NCI-H2029 (cell line): ENCODE results near the gene GSTCD.
"Not testable (repeated sequence)": the region's sequence is repeated elsewhere in the genome, so short reads cannot be mapped to it uniquely, and the experiment has no call there.

ENCODE experiments used
- DNase-seq: peaks from one replicate; lab custom pipeline; 2025; lab: John Stamatoyannopoulos, UW

Gene GSTCD, protein sequence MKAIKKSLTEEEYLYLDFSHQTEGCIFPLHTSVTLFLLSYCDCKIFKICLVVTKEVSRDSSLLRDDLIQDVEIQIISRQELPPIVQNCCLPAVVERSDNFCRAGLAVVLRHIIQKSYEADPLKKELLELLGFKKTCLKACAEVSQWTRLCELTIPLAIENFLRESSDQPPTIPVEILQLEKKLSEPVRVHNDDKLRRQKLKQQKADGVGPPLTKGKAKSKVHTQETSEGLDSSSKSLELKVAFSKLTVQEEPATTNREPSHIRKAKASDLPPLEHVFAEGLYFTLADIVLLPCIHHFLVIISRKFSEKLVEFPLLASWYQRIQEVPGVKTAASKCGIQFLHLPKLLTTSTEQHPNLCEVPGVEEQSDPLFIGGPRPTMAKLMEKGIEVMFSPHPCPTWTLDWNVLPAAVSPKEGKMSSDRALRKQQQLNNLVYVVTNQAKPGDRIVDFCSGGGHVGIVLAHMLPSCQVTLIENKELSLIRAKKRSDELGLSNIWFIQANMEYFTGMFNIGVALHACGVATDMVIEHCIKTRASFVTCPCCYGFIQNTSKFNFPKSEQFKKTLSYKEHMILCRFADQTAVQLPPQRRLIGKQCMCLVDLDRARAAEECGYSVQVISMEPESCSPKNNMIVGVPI

DNA sequence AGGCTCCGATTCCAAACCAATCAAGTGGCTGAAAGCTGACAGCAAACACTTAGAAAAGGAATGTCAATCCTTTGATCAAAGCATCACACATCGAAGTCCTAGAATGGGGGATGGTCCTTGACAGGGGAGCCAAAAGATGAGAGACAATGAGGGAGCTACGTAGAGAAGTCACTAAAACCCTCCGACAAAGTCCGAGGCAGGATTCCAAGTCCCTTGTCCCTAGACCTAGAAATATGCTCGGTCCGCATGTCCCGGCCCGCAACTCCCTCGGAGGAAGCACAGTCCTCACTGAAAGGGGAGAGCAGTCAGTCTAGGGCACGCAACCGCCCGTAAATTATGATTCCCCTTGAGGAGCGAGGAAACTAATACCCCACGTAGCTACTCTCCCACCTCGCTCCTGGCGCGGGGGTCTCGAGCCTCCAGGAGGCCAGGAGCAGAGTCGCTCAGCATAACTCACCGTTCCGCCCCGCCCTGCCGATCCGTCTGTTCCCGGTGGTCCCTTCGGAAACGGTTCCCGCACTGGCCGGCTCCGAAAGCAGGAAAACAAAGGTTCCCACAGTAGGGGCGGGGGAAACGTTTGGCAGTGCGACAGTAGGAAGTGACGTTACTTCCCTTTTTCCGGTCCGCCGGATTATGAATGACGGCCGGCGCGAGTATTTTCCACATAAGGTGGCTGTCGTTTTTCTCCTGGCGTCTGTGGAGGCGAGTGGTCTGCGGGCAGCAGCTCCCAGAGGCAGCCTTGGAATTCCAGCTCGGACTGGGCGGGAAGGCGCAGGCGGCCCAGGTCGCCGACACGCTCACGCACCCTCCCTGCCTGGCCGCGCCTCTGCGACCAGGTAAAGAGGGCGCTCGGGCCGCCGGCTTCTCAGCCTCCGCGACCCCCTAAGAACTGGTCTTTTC is at the start of gene GSTCD, which contains the start of gene INTS12:
Gene GSTCD (plus strand): TSS at position 604 of the 900 bp plus-strand sequence. CDS start 8,830 bp downstream, outside the sequence.
Gene INTS12 (minus strand): TSS at position 509 of the 900 bp plus-strand sequence. CDS start 8,684 bp downstream, outside the sequence.
- peak; percentile 92 for DNase-seq

DNA sequence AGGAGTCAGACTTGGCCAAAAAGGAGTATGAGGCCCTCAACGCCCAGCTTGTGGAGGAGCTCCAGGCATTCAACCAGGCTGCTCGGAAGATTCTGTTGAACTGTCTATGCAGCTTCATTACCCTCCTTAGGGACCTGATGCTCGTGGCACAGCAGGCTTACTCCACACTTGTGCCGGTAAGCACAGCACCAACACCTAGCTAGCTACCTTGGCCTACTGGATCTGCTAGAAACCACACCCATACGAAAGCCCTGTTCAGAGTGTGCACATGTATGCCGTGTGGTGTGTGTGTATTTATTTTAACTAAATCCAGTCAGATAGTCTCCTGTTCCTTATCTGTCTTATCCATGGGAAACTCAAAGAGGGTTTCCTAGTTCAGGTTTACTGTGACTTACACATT is 49.4 kb upstream of the GSTCD start:
- DNase-seq = no peak

DNA sequence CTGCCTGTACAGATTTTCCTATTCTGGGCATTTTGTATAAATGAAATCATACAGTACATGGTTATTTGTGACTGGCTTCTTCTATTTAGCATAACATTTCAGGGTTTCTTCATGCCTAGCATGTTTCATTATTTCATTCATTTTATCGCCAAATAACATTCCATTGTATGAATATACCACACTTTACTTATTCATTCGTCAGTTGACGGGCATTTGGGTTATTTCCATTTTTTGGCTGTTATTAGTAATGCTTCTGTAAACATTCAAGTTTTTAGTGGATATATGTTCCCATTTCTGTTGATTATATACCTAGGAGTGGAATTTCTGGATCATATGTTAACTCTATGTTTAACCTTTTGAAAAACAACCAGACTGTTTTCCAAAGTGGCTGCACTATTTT is 47.6 kb upstream of the GSTCD start:
- no peak for DNase-seq

DNA sequence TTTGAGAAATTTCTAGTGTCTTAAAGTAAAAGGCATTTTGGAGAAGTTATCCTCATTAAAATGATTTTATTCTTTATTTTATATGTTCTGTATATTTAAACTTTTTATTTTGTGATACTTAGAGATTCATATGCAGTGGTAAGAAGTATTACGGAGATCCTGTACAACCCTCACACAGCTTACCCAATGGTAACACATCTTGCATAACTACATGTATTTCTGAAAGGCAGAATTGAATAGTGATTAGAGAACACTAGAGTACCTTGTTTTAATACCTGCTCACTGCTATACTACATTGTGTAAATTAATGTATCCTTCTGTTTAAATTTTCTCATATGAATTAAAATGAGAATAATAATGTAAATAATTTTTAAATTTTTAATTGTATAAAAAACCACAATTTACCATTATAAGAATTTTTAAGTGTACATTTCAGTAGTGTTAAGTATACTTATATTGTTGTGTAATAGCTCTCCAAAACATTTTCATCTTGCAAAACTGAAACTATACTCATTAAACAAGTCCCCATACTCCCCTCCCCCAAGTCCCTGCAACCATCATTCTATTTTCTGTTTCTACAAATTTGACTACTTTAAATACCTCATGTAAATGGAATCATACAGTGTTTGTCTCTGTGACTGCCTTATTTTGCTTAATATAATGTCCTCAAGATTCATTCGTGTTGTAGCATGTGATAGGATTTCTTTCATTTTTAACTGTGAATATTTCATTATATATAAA is 45.5 kb upstream of the GSTCD start:
- DNase-seq = no peak

DNA sequence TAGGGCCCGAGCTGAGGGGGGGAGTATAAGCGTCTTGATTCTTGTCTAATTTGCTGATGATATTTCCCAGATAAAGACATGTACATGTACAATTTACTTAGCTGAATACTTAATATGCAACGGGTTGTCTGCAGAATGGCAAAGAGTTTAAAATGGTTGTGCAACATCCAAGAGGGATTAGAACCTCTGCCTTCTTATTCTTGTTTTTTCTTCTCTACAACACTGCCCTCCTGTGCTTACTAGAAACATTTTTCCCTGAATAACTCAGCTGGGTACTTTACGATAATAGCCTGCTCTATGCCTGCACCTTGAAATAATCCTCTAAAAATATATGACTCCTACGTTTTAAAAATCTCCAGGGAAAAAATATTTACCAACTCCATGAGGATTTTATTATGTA is 41.9 kb upstream of the GSTCD start:
- DNase-seq = no peak

DNA sequence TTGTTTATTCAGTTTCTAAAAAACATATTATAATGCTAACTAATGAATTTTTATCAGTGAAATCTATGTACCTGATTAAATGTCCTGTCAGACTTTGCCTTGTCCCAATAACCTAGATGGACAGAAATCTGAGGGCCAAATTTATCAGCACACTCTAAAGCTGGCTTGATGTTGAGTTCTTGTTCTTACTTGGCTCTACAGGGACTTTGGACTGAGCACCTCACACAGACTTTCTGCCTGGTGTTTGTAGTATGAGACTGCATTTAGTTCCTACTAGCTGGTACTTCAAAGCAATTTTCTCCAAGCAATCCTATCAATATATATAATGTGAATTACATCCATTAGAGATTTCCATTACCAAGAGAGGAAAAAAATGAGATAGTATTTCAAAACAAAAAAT is 37.9 kb upstream of the GSTCD start:
- DNase-seq = no peak

DNA sequence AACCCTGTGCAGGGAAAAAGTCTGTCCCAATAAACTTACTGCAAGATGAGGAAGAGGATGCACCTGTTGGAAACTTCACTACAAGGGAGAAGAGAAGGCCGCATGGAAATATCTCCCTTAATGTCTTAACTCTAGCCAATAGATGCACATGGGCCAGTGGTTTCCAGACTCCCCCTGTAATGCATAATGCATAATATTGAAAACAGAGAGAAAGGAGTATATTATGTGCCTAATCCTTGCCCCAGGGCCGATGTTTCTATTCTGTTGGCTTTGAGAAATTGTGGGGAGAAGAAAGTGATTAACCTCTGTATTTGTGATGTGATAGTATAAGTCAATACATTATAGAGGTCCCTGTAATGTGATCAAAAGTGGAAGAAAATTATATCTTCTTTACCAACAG is 37.3 kb upstream of the GSTCD start:
- no peak for DNase-seq

DNA sequence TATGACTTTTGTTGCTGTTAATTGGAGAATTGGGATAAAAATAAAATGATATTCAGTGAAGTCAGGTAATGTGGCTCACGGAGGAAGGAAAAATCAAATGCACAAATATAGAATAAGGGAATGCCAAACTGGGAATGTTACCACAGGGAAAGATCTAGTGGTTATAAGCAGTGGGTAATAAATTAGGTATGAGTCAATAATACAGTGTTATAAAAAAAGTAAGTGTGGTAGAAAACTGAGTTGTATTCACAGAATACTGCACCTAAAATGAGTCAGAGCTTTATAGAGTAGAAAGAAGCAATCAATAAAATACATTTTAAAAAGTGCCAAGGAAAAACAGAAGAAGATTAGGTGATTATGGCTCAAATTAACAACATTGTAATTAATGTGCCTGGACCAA is 34.6 kb upstream of the GSTCD start:
- no peak for DNase-seq

DNA sequence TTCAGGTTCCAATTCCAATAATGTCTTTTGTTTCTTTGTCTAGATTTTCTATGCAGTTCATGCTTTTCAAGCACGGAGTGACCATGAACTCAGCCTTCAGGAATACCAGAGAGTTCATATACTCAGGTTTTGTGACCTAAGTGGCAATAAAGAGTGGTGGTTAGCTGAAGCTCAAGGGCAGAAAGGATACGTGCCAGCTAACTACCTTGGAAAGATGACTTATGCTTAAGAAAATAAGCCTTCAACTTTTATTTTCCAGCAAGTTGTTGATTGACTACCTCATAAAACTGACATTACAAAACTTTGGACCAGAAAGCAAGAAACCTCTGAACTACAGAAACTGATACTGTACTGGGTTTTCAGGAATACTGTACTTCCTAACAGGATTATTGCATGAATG is 30.9 kb upstream of the GSTCD start:
- no peak for DNase-seq

DNA sequence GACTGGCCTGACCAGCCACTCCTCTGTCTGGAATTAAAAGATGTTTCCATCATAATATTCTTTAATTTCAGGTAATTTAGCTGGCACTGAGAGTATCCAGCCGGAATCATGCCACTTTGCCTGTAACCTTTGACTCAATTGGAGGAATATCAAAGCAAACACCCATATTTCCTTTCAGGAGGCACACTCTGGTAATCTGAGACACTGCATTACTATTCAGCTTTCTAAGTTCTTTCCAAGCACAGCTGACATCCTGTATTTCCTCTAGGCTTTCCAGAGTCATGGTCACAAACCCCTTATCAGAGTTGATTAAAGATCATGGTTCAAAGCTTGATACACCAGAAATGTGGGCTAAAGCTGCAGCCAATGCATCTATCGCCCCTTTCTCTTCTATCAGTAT is 29.4 kb upstream of the GSTCD start:
- DNase-seq = peak; percentile 46

DNA sequence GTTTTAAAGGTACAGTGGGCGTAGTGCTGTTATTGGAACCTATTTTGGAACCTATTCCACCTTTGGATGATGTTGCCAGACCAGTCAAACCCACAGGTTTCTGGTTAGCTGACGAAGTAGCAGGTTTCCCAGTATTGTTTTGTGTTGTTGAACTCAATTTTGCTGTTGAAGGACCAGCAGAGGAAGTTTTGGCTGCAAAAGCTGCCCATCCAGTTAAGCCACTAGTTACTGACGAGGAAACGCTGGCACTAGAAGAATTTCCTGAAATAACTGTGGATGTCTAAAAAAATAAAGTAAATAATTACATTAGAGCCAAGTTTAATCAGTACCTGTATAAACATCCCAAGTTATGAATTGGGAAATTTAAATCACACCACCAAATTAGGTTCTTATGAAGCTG is 25.5 kb upstream of the GSTCD start:
- peak; percentile 61 for DNase-seq

DNA sequence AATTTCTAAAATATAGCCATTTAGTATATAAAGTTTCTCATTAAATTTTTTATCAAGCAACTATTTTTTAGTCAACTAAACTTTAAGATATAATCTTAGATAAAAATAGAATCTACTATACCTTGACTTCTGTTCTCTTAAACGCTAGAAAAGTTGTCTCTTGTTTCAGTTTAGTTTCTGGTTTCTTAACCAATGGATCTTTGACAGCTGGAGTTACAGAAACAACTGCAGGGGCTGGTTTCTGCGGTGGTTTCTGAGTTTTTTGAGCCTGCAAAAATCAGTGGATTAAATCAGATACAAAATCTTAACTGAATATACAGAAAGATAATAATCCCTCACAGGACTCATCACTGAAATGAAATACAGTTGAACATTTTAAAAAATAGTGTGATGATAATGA is 22.0 kb upstream of the GSTCD start:
- no peak for DNase-seq

DNA sequence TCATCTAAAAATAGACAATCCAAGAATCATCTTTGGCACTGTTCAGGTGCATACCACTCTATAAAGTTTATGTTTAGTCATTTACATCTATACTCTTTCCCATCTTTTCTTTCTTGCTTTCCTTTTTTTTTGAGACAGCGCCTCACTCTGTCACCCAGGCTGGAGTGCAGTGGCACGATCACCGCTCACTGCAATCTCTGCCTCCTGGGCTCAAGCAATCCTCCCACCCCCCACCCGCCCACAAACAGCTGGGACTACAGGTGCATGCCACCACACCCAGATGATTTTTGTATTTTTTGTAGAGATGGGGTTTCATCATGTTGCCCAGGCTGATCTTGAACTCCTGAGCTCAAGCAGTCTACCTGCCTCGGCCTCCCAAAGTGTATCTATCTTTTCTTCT is 13.8 kb upstream of the GSTCD start:
- not testable (repeated sequence) for DNase-seq

DNA sequence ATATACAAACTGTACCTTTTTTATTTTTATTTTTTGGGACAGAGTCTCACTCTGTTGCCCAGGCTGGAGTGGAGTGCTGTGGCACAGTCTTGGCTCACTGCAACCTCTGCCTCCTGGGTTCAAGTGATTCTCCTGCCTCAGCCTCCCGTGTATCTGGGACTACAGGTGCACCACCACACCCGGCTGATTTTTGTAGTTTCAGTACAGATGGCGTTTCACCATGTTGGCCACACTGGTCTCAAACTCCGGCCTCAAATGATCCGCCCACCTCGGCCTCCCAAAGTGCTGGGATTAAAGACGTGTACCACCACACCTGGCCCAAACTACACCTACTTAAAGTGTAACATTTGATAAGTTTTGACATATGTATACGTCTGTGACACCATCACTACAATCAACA is 12.8 kb upstream of the GSTCD start:
- not testable (repeated sequence) for DNase-seq

DNA sequence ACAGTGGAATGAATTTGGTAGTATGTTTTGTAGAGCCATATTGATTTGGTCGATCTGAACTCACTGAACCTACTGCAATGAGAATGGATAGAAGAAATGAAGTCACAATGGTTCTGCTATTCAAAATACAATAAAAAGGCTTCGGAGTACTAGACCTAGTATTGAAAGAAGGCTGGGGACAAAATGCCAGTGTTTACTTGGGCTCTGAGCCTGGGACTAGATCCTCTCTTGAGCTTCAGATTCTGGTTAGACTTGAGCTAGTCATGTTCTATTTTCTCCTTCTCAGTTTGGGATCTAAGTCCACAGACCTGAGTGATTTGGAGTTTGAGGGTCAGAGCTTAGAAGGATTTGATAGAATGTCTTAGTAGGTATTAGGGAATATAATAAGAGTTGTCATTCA is 10.0 kb upstream of the GSTCD start:
- peak; percentile 49 for DNase-seq

DNA sequence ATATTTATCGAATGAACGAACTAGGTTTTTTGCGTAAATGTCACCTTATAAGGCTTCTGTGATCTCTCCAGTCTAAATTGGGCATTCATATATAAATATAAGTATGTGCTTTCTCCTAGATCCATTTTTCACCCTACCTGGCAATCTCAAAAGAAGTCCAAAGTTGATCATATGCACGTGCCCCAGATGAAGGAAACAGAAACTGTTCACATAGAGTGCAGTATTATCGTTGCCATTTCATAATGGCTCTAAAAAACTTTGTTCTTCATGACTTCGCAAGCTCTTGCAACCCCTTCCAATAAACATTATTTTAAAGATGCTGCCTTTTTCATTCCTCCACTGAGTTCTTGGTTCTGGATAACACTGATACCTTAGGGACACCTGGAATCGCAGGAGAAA is 803 bp upstream of the GSTCD start:
- DNase-seq = no peak

DNA sequence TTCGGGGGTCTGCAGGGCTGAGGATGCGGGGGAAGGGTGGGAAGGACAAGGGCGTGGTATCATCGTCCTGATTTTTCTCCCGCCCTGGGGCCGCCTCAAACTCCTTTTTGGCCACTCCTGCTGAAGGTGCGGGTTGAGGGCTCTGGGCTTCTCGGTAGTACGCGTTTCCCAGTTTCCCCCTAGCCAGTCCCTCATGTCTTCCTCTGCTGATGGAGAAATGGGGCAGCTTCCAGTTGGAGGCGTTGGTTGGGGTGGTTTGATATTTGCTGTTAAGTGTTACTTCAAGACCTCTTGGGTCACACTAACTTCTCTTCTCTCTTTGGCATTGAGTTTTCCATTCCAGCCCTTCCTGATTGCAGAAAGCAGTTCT is 482 bp downstream of the GSTCD start:
- no peak for DNase-seq

DNA sequence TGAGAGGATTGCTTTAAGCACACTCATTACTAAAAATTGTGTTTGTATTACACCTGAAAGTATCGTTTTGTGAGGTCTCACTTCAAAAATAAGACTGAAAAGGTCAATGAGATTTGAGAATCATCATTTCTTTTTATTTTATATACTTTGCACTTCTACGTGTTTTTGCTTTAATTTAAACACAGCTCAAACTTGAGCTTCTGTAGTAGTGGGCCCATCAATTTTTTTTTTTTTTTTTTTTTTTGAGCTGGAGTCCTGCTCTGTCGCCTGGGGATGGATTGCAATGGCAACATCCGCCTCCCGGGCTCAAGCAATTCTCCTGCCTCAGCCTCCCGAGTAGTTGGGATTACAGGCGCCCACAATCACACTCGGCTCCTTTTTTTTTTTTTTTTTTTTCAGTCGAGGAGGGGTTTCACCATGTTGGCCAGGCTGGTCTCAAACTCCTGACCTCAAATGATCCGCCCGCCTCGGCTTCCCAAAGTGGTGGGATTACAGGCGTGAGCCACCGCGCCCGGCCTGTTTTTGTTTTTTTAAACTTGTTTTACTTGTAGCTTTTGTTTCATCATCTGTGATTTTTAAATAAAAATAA is 1.5 kb downstream of the GSTCD start:
- no peak for DNase-seq

DNA sequence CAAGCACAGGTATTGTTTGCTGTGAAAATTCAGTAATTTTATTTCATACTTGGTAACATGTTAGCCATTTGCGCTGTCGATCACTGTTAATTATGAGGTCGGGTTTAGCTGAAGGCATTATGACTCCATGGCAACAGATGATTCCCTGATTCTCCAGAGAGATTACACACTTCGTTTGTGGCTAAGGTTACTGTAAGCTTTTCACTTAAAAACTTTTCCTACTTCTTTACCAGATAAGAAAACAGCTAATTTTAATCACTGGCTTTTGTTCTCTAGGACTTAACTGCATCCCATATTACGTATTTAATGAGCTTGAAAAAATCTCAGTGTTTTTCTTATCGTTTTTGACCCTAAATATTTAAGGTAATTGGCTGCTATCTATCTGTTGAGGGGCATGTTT is 2.1 kb downstream of the GSTCD start:
- no peak for DNase-seq

DNA sequence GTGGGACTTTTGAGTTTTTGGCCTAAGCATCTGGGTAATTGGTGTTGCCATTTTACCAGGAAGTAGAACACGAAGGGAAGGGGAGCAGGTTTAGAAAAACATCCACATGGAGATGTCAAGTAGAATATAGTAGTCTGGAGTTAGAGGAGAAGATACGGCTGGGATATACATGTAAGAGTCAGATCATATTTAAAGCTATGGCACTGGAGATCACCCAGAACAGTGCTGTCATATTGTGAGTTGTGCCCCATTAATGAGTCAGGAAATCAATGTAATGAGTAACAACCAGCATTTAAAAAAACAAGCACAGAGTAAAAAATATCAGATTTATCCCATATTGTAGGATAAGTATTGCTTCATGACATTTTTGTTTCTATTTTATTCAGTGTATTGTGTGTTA is 4.2 kb downstream of the GSTCD start:
- no peak for DNase-seq

DNA sequence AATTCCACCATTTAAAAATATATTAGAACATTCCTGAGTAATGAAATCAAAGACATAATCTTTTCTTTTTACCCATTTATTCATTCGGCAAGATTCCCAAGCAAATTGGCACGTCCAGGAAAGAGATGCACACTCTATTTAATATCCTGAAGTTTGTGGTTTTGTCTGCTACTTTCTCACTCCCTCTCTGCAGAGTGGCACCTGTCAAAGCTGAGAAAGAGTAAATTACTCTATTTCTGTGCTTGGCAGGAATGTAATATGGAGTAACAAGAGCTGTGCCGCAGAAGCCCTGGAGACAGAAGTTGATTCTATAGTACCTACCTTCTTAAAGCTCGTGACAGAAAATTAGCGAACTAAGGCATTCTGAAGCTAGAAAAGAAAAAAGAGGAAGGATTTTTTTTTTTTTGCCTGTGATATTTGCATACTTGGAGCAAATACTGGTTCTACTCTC is 5.5 kb downstream of the GSTCD start:
- no peak for DNase-seq
